MCF 10A (cell line): ENCODE measurements around the gene LSM2. TPM values are rescaled to one million over a fixed set of nuclear protein-coding genes. Genes with fewer than 3 reads are reported as not detected.
"Not testable (repeated sequence)": the region's sequence is repeated elsewhere in the genome, so short reads cannot be mapped to it uniquely, and the experiment has no call there.

Experiments
- BruUV-seq: library from RNA; stranded (reverse); fragments of 400-500 nt; replicated peaks from 2 replicates; lab custom pipeline; 2021; lab: Mats Ljungman, UMichigan
- CTCF ChIA-PET: fragments of 300-600 bp; sonication (Branson Sonifier 250); formaldehyde crosslinking; extraction: SDS; loops from one replicate; lab custom pipeline; 2021; ENCODE audit warnings: antibody characterized with exemption, inconsistent platforms; lab: Yijun Ruan, JAX
- POLR2A ChIA-PET: fragments of 300-600, 350-650 bp; sonication (Branson Sonifier 250); formaldehyde crosslinking; extraction: SDS; loops from one replicate; lab custom pipeline; 2020; ENCODE audit warnings: antibody characterized with exemption, inconsistent platforms; lab: Yijun Ruan, JAX
- DNase-seq: peaks from one replicate; pipeline ENCODE4 v3.0.0-alpha.2; 2018; ENCODE audit not compliant: unreplicated experiment
- H3K27ac Mint-ChIP-seq: one replicate; pipeline ENCODE4 v1.8.0; 2022; ENCODE audit warnings: mild to moderate bottlenecking, low read depth, mixed read lengths; ENCODE audit not compliant: unreplicated experiment
- H3K27me3 Mint-ChIP-seq: one replicate; pipeline ENCODE4 v1.8.0; 2022; ENCODE audit warnings: mixed read lengths; ENCODE audit not compliant: insufficient read depth, unreplicated experiment
- H3K36me3 Mint-ChIP-seq: one replicate; pipeline ENCODE4 v1.8.0; 2022; ENCODE audit warnings: mild to moderate bottlenecking, moderate library complexity, mixed read lengths; ENCODE audit not compliant: insufficient read depth, unreplicated experiment
- H3K4me1 Mint-ChIP-seq: one replicate; pipeline ENCODE4 v1.8.0; 2022; ENCODE audit warnings: mixed read lengths; ENCODE audit not compliant: insufficient read depth, unreplicated experiment
- H3K4me3 Mint-ChIP-seq: one replicate; pipeline ENCODE4 v1.8.0; 2022; ENCODE audit warnings: mild to moderate bottlenecking, moderate library complexity, mixed read lengths; ENCODE audit not compliant: unreplicated experiment
- H3K9me3 Mint-ChIP-seq: one replicate; pipeline ENCODE4 v1.8.0; 2022; ENCODE audit warnings: mixed read lengths; ENCODE audit not compliant: unreplicated experiment
- CTCF ChIP-seq: fragments of 200-600 bp; IDR thresholded peaks from one replicate; pipeline ENCODE4 v1.8.0; 2022; ENCODE audit warnings: antibody characterized with exemption, mild to moderate bottlenecking; ENCODE audit not compliant: unreplicated experiment
- intact Hi-C: fragments of 100-400 bp; cut with micrococcal nuclease; formaldehyde crosslinking; loops from 2 replicates; pipeline ENCODE4 v1.14.1; 2022
- total RNA-seq: library from RNA; stranded (reverse); gene quantifications from 2 replicates; pipeline ENCODE4 v1.2.3, GENCODE V29; 2022

Gene LSM2
- total RNA-seq, 1 experiment from 2014 or later, result 47.4 TPM

GRCh38 chr6:31821301-31822035, 14.7 kb upstream of the LSM2 start:
- H3K4me1 Mint-ChIP-seq, result peaks cover 29% of the 10 kb centered on the region
- CTCF ChIA-PET, result interaction anchor here (1.6 kb wide), 1 partner anchor 14 kb away, joined by 3 read pairs; no protein-coding TSS in a partner anchor

GRCh38 chr6:31820399-31820798, 13.6 kb upstream of the LSM2 start:
- DNase-seq, H3K27ac Mint-ChIP-seq, H3K27me3 Mint-ChIP-seq, H3K36me3 Mint-ChIP-seq, H3K9me3 Mint-ChIP-seq, BruUV-seq, intact Hi-C loops: not testable (repeated sequence)
- POLR2A ChIA-PET, result interaction anchor here (1.4 to 11.3 kb wide), 5 partner anchors 14 to 168 kb away, joined by 4 to 202 read pairs (median 46); partner anchors contain the start of genes BAG6, CLIC1, LSM2 and VARS1
- peaks cover 26% of the 10 kb centered on the region for H3K4me1 Mint-ChIP-seq
- CTCF ChIA-PET, result interaction anchor here (0.6 to 0.7 kb wide), 3 partner anchors 30 to 103 kb away, joined by 3 to 6 read pairs (median 3); no protein-coding TSS in a partner anchor
- H3K4me3 Mint-ChIP-seq, result peak overlapping the region; percentile 89

More at GRCh38 chr6:31821301-31822035, 14.7 kb upstream of the LSM2 start:
- TF ChIP-seq CTCF, result no peak
- Mint-ChIP-seq H3K4me3 (peak overlapping the region; percentile 91), H3K36me3 (no peaks in the 10 kb centered on the region), H3K27ac (peak overlapping the region; percentile 99), H3K27me3 (no peaks in the 10 kb centered on the region), H3K9me3 (no peaks in the 10 kb centered on the region)
- TSS peak; percentile 38 for BruUV-seq
- DNase-seq, result peak; percentile 77
- intact Hi-C loops, result no loop called here
- POLR2A ChIA-PET, result interaction anchor here (0.6 to 11.3 kb wide), 26 partner anchors 9 to 1445 kb away, joined by 3 to 202 read pairs (median 7); partner anchors contain the start of genes ABHD16A, BAG6, C6orf47 and CLIC1

GRCh38 chr6:31819871-31820299, 13.1 kb upstream of the LSM2 start:
- POLR2A ChIA-PET, result interaction anchor here (1.4 to 11.3 kb wide), 7 partner anchors 7 to 168 kb away, joined by 4 to 202 read pairs (median 42); partner anchors contain the start of genes ABHD16A, BAG6, CLIC1 and HSPA1B
- intact Hi-C loops, result no loop called here
- CTCF ChIA-PET, result interaction anchor here (0.6 to 0.7 kb wide), 4 partner anchors 74 to 330 kb away, joined by 3 read pairs; no protein-coding TSS in a partner anchor
- Mint-ChIP-seq H3K4me3 (peak overlapping the region; percentile 89), H3K36me3 (peaks cover 5% of the 10 kb centered on the region), H3K4me1 (peaks cover 23% of the 10 kb centered on the region), H3K27ac (no peak overlapping the region), H3K9me3 (no peaks in the 10 kb centered on the region), H3K27me3 (no peaks in the 10 kb centered on the region)
- DNase-seq, result no peak
- TF ChIP-seq CTCF, result no peak
- BruUV-seq, result no TSS peak

- H3K9me3 Mint-ChIP-seq, intact Hi-C loops, H3K27me3 Mint-ChIP-seq, H3K36me3 Mint-ChIP-seq, BruUV-seq: not testable (repeated sequence)
- Mint-ChIP-seq H3K4me3 (peak overlapping the region; percentile 89), H3K27ac (peak overlapping the region; percentile 71), H3K4me1 (peaks cover 26% of the 10 kb centered on the region)
- peak; percentile 58 for DNase-seq
- POLR2A ChIA-PET, result interaction anchor here (0.6 to 11.3 kb wide), 16 partner anchors 9 to 740 kb away, joined by 3 to 202 read pairs (median 5); partner anchors contain the start of genes ABHD16A, DDAH2, DDX39B and HSPA1B
- CTCF ChIA-PET, result interaction anchor here (1.0 kb wide), 1 partner anchor 11 kb away, joined by 4 read pairs; the partner anchor contains the start of gene LSM2
These were observed 11.3 kb upstream of the LSM2 start for GRCh38 chr6:31817929-31818511.

GRCh38 chr6:31817133-31817928, 10.6 kb upstream of the LSM2 start:
- BruUV-seq, H3K9me3 Mint-ChIP-seq, DNase-seq, H3K27me3 Mint-ChIP-seq, intact Hi-C loops, H3K36me3 Mint-ChIP-seq: not testable (repeated sequence)
- Mint-ChIP-seq H3K27ac (peak overlapping the region; percentile 71), H3K4me3 (peak overlapping the region; percentile 89), H3K4me1 (peaks cover 20% of the 10 kb centered on the region)
- POLR2A ChIA-PET, result interaction anchor here (0.6 to 11.3 kb wide), 15 partner anchors 9 to 739 kb away, joined by 3 to 202 read pairs (median 5); partner anchors contain the start of genes DDAH2, DDX39B, HSPA1B and LSM2
- CTCF ChIA-PET, result interaction anchor here (1.0 kb wide), 1 partner anchor 11 kb away, joined by 4 read pairs; the partner anchor contains the start of gene LSM2
